Ovary (tissue), 3 donors: ENCODE measurements around the gene UBR4.

Experiments
- EP300 ChIP-seq: sonication (generic); formaldehyde crosslinking; IDR thresholded peaks from one replicate; pipeline ENCODE4 v1.6.1; 2017; ENCODE audit warnings: antibody characterized with exemption
- POLR2A ChIP-seq: fragments of 450-650 bp; IDR thresholded peaks from one replicate; pipeline ENCODE4 v1.6.1; 2017; ENCODE audit warnings: antibody characterized with exemption, mild to moderate bottlenecking, moderate library complexity
- TF ChIP-seq, protein P1 (sequence below), 3 donors: fragments of 450-650 bp in 2 of 3; fragments of 200-600 bp in 1 of 3; IDR thresholded peaks; one replicate each; pipeline versions ENCODE4 v1.5.1 to v1.8.0; 2016 to 2022; ENCODE audit warnings: antibody characterized with exemption in 3 of 3, mild to moderate bottlenecking in 1 of 3
- donor health status: DM: no; HTN: no; CAD: no.

DNA sequence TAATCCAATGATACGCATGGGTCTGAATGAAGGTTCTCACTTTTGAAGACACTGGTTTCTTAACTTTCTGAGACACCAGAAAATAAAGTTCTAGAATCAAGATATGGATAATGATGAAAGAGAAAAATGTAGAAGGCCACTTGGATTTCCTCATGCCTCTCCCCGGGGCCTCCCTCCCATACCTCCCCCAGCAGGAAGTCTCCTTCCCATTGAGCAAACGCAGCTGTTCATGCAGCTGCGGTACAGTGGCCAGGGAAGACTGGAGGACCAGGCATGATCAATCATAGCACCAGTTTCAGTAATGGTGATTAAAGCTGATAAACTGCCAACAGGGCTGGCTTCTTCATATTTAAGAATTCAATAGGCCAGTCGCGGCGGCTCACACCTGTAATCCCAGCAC lies 10.9 kb upstream of the UBR4 start:
- TF ChIP-seq, protein P1, sequence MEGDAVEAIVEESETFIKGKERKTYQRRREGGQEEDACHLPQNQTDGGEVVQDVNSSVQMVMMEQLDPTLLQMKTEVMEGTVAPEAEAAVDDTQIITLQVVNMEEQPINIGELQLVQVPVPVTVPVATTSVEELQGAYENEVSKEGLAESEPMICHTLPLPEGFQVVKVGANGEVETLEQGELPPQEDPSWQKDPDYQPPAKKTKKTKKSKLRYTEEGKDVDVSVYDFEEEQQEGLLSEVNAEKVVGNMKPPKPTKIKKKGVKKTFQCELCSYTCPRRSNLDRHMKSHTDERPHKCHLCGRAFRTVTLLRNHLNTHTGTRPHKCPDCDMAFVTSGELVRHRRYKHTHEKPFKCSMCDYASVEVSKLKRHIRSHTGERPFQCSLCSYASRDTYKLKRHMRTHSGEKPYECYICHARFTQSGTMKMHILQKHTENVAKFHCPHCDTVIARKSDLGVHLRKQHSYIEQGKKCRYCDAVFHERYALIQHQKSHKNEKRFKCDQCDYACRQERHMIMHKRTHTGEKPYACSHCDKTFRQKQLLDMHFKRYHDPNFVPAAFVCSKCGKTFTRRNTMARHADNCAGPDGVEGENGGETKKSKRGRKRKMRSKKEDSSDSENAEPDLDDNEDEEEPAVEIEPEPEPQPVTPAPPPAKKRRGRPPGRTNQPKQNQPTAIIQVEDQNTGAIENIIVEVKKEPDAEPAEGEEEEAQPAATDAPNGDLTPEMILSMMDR (IDR thresholded peaks at IDR 0.05) = no peak
- no peak for TF ChIP-seq POLR2A
- no peak for TF ChIP-seq EP300
